SK-N-MC (cell line): ENCODE results near the gene PTPRF.

Experiments used
- DNase-seq: peaks from one replicate; pipeline ENCODE4 v3.0.0-alpha.2; 2011; ENCODE audit warnings: low read depth, low spot score
- H3K27ac ChIP-seq: fragments of 200-600 bp; sonication (generic); 2 replicates; pipeline ENCODE4 v1.5.1; 2016; ENCODE audit warnings: mixed run types
- H3K36me3 ChIP-seq: fragments of 200-600 bp; sonication (generic); 2 replicates; pipeline ENCODE4 v1.6.1; 2017; ENCODE audit warnings: antibody characterized with exemption, low read length, mixed read lengths; ENCODE audit not compliant: insufficient read depth
- H3K4me3 ChIP-seq: fragments of 200-600 bp; sonication (generic); 2 replicates; pipeline ENCODE4 v1.5.1; 2016
- H3K9ac ChIP-seq: fragments of 200-600 bp; sonication (generic); 2 replicates; pipeline ENCODE4 v1.8.0; 2017; ENCODE audit warnings: mixed run types, mixed read lengths; ENCODE audit not compliant: insufficient read length
- H3K9me3 ChIP-seq: fragments of 200-600 bp; sonication (generic); 2 replicates; pipeline ENCODE4 v1.6.1; 2017; ENCODE audit warnings: low read depth, mild to moderate bottlenecking, antibody characterized with exemption, low read length, moderate library complexity, mixed read lengths
- EZH2 ChIP-seq: fragments of 200-600 bp; sonication (generic); IDR thresholded peaks from one replicate; pipeline ENCODE4 v1.6.1; 2017; ENCODE audit warnings: antibody characterized with exemption
- FOXP2 ChIP-seq: optimal IDR thresholded peaks from 2 replicates; pipeline ENCODE3; 2011; ENCODE audit warnings: mild to moderate bottlenecking, moderate library complexity; ENCODE audit not compliant: insufficient read depth; ENCODE audit errors: extremely low read length, control extremely low read depth
- POLR2AphosphoS5 ChIP-seq: IDR thresholded peaks from 2 replicates; pipeline ENCODE4 v1.6.1; 2012; ENCODE audit warnings: mild to moderate bottlenecking, low read depth, low read length, borderline replicate concordance

PTPRF gene

GRCh38 chr1:43671626-43672330 is 141.1 kb downstream of the PTPRF start:
- TF ChIP-seq POLR2AphosphoS5 (no peak), FOXP2 (no peak), EZH2 (no peak)
- no peak for DNase-seq
- H3K36me3 ChIP-seq = peaks cover 84% of the 10 kb centered on the region
- no peak overlapping the region for H3K27ac ChIP-seq
- no peaks in the 10 kb centered on the region for H3K9me3 ChIP-seq
- H3K4me3 ChIP-seq = no peak overlapping the region
- H3K9ac ChIP-seq = no peak overlapping the region

GRCh38 chr1:43673261-43673660 is 142.6 kb downstream of the PTPRF start:
- no peak for TF ChIP-seq FOXP2
- TF ChIP-seq EZH2 = no peak
- TF ChIP-seq POLR2AphosphoS5 = no peak
- Histone ChIP-seq H3K36me3 (peaks cover 80% of the 10 kb centered on the region), H3K9ac (no peak overlapping the region), H3K4me3 (no peak overlapping the region), H3K9me3 (no peaks in the 10 kb centered on the region), H3K27ac (no peak overlapping the region)
- DNase-seq = no peak
